ENCODE measurements around the gene RNF114. TPM values are rescaled to one million over a fixed set of nuclear protein-coding genes. Genes with fewer than 3 reads are reported as not detected.

RNF114 gene
- total RNA-seq, 1 experiment from 2014 or later, result 88.1 TPM

DNA sequence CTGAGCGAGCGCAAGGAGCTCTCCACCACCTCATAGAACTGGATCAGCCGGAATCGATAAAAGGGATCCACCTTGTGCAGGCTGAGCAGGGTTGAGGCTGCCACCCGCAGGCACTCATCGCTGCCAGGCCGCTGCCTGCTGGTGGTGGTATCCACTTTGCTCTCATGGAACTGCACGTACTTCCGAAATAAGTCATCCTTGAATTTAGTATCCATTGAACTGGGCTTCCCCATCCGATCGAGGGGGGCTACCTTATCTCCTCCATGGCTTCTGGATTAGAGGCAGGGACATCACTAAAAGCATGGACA is 28.0 kb upstream of the RNF114 start:
- H3K4me1 Mint-ChIP-seq, result no peaks in the 10 kb centered on the region
- no peak for DNase-seq (ENCODE audit: low spot score)
- ATAC-seq, result no peak
- no peak overlapping the region for H3K4me3 Mint-ChIP-seq
- ChIA-PET CTCF (interaction anchor here (1.8 kb wide), 1 partner anchor 297 kb away, joined by 3 read pairs; no protein-coding TSS in a partner anchor), POLR2A (no interaction called here)
- H3K27ac Mint-ChIP-seq, result no peak overlapping the region
- H3K9me3 Mint-ChIP-seq, result no peaks in the 10 kb centered on the region
- H3K27me3 Mint-ChIP-seq (ENCODE audit: low read depth), result no peaks in the 10 kb centered on the region
- TF ChIP-seq ZNF138 (CRISPR knock-in tag; conservative IDR thresholded peaks at IDR 0.05) (no peak), NR3C1 (CRISPR knock-in tag; conservative IDR thresholded peaks at IDR 0.05; ENCODE audit: low read depth) (no peak), FOXP4 (CRISPR knock-in tag; IDR thresholded peaks at IDR 0.05) (no peak), KAT7 (CRISPR knock-in tag; IDR thresholded peaks at IDR 0.05; ENCODE audit: borderline replicate concordance) (no peak), ERG (CRISPR knock-in tag; IDR thresholded peaks at IDR 0.05) (no peak), RORB (CRISPR knock-in tag; IDR thresholded peaks at IDR 0.05) (no peak), IRF1 (CRISPR knock-in tag; IDR thresholded peaks at IDR 0.05) (no peak), IRF2 (CRISPR knock-in tag; IDR thresholded peaks at IDR 0.05; ENCODE audit: borderline replicate concordance, low read depth) (no peak), ZNF121 (CRISPR knock-in tag; IDR thresholded peaks at IDR 0.05) (no peak), ZNF232 (CRISPR knock-in tag; IDR thresholded peaks at IDR 0.05) (no peak), MXD4 (CRISPR knock-in tag; IDR thresholded peaks at IDR 0.05; ENCODE audit: borderline replicate concordance) (no peak), ZNF512 (CRISPR knock-in tag; IDR thresholded peaks at IDR 0.05; ENCODE audit: borderline replicate concordance) (no peak), CREM (CRISPR knock-in tag; IDR thresholded peaks at IDR 0.05) (no peak), GABPB1 (CRISPR knock-in tag; IDR thresholded peaks at IDR 0.05) (no peak), JAZF1 (CRISPR knock-in tag; IDR thresholded peaks at IDR 0.05) (no peak), NFATC4 (CRISPR knock-in tag; IDR thresholded peaks at IDR 0.05) (no peak), USF2 (CRISPR knock-in tag; IDR thresholded peaks at IDR 0.05) (no peak)
- TF ChIP-seq, protein P1, sequence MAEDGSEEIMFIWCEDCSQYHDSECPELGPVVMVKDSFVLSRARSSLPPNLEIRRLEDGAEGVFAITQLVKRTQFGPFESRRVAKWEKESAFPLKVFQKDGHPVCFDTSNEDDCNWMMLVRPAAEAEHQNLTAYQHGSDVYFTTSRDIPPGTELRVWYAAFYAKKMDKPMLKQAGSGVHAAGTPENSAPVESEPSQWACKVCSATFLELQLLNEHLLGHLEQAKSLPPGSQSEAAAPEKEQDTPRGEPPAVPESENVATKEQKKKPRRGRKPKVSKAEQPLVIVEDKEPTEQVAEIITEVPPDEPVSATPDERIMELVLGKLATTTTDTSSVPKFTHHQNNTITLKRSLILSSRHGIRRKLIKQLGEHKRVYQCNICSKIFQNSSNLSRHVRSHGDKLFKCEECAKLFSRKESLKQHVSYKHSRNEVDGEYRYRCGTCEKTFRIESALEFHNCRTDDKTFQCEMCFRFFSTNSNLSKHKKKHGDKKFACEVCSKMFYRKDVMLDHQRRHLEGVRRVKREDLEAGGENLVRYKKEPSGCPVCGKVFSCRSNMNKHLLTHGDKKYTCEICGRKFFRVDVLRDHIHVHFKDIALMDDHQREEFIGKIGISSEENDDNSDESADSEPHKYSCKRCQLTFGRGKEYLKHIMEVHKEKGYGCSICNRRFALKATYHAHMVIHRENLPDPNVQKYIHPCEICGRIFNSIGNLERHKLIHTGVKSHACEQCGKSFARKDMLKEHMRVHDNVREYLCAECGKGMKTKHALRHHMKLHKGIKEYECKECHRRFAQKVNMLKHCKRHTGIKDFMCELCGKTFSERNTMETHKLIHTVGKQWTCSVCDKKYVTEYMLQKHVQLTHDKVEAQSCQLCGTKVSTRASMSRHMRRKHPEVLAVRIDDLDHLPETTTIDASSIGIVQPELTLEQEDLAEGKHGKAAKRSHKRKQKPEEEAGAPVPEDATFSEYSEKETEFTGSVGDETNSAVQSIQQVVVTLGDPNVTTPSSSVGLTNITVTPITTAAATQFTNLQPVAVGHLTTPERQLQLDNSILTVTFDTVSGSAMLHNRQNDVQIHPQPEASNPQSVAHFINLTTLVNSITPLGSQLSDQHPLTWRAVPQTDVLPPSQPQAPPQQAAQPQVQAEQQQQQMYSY (CRISPR knock-in tag; IDR thresholded peaks at IDR 0.05), result no peak
- TF ChIP-seq, protein P2, sequence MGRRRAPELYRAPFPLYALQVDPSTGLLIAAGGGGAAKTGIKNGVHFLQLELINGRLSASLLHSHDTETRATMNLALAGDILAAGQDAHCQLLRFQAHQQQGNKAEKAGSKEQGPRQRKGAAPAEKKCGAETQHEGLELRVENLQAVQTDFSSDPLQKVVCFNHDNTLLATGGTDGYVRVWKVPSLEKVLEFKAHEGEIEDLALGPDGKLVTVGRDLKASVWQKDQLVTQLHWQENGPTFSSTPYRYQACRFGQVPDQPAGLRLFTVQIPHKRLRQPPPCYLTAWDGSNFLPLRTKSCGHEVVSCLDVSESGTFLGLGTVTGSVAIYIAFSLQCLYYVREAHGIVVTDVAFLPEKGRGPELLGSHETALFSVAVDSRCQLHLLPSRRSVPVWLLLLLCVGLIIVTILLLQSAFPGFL (CRISPR knock-in tag; IDR thresholded peaks at IDR 0.05; ENCODE audit: borderline replicate concordance), result no peak
- TF ChIP-seq, protein P3, sequence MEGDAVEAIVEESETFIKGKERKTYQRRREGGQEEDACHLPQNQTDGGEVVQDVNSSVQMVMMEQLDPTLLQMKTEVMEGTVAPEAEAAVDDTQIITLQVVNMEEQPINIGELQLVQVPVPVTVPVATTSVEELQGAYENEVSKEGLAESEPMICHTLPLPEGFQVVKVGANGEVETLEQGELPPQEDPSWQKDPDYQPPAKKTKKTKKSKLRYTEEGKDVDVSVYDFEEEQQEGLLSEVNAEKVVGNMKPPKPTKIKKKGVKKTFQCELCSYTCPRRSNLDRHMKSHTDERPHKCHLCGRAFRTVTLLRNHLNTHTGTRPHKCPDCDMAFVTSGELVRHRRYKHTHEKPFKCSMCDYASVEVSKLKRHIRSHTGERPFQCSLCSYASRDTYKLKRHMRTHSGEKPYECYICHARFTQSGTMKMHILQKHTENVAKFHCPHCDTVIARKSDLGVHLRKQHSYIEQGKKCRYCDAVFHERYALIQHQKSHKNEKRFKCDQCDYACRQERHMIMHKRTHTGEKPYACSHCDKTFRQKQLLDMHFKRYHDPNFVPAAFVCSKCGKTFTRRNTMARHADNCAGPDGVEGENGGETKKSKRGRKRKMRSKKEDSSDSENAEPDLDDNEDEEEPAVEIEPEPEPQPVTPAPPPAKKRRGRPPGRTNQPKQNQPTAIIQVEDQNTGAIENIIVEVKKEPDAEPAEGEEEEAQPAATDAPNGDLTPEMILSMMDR (IDR thresholded peaks at IDR 0.05), result no peak
- peaks cover 22% of the 10 kb centered on the region for H3K36me3 Mint-ChIP-seq
